ENCODE data around the gene C1QTNF8. TPM values are rescaled to one million over a fixed set of nuclear protein-coding genes. Genes with fewer than 3 reads are reported as not detected.

C1QTNF8 gene
- total RNA-seq, 1 experiment from 2014 or later = not detected

- Histone ChIP-seq H2BK120ac (ENCODE audit: low read depth, low read length, poor library complexity, severe bottlenecking) (no peak overlapping the region), H3K9ac (ENCODE audit: extremely low read depth, insufficient read length, low read length) (no peak overlapping the region), H2BK20ac (ENCODE audit: low read depth, low read length, poor library complexity, severe bottlenecking) (no peak overlapping the region), H2AFZ (ENCODE audit: low read length) (no peak overlapping the region), H3K9me3 (ENCODE audit: control insufficient read depth, low read depth, low read length) (no peaks in the 10 kb centered on the region), H3K14ac (ENCODE audit: insufficient read depth, low read length) (no peak overlapping the region), H3K4me2 (ENCODE audit: insufficient read depth, insufficient read length, low read length) (no peak overlapping the region), H2BK5ac (ENCODE audit: insufficient read length, low read length) (no peak overlapping the region), H4K91ac (ENCODE audit: insufficient read length, low read depth, low read length) (no peak overlapping the region), H3K79me1 (ENCODE audit: insufficient read depth, low read depth, low read length, poor library complexity, severe bottlenecking) (no peaks in the 10 kb centered on the region), H3K79me2 (ENCODE audit: insufficient read depth, low read length) (no peaks in the 10 kb centered on the region), H3K27me3 (ENCODE audit: insufficient read depth, low read length) (no peaks in the 10 kb centered on the region), H3K4ac (ENCODE audit: low read depth, low read length) (no peak overlapping the region), H3K27ac (ENCODE audit: insufficient read length, low read depth, low read length) (no peak overlapping the region), H4K20me1 (ENCODE audit: control insufficient read depth, insufficient read depth, insufficient read length) (no peaks in the 10 kb centered on the region), H4K8ac (replicated peaks; ENCODE audit: insufficient read length, low read depth, low read length) (no peak overlapping the region), H3K18ac (ENCODE audit: insufficient read length, low read depth, low read length) (no peak overlapping the region), H3K56ac (ENCODE audit: insufficient read length, low read depth, low read length) (no peak overlapping the region), H3K23ac (ENCODE audit: insufficient read length, low read depth, low read length) (no peak overlapping the region), H2BK12ac (ENCODE audit: insufficient read length, low read depth, low read length) (no peak overlapping the region), H3T11ph (ENCODE audit: low read length) (no peak overlapping the region), H2BK15ac (ENCODE audit: low read depth, low read length) (no peak overlapping the region), H4K5ac (ENCODE audit: insufficient read length, low read depth, low read length) (no peak overlapping the region), H3K23me2 (ENCODE audit: insufficient read length, low read depth, low read length, poor library complexity, severe bottlenecking) (no peaks in the 10 kb centered on the region), H2AK5ac (ENCODE audit: insufficient read length, low read length) (no peak overlapping the region), H3K4me1 (ENCODE audit: insufficient read depth, low read length) (no peaks in the 10 kb centered on the region)
- DNase-seq = no peak
- Mint-ChIP-seq H3K36me3 (ENCODE audit: insufficient read depth in 1 of 3, low read depth in 3 of 3) (no peaks in the 10 kb centered on the region), H3K4me1 (peaks cover 0 to 3% of the 10 kb centered on the region in 2 experiments; a peak in 1 of 4 replicates), H3K27me3 (ENCODE audit: low read depth) (peaks cover 58% of the 10 kb centered on the region), H3K9me3 (no peaks in the 10 kb centered on the region; a peak in 1 of 5 replicates), H3K27ac (no peak overlapping the region), H3K4me3 (no peak overlapping the region)
- TF ChIP-seq, protein P1, sequence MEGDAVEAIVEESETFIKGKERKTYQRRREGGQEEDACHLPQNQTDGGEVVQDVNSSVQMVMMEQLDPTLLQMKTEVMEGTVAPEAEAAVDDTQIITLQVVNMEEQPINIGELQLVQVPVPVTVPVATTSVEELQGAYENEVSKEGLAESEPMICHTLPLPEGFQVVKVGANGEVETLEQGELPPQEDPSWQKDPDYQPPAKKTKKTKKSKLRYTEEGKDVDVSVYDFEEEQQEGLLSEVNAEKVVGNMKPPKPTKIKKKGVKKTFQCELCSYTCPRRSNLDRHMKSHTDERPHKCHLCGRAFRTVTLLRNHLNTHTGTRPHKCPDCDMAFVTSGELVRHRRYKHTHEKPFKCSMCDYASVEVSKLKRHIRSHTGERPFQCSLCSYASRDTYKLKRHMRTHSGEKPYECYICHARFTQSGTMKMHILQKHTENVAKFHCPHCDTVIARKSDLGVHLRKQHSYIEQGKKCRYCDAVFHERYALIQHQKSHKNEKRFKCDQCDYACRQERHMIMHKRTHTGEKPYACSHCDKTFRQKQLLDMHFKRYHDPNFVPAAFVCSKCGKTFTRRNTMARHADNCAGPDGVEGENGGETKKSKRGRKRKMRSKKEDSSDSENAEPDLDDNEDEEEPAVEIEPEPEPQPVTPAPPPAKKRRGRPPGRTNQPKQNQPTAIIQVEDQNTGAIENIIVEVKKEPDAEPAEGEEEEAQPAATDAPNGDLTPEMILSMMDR (conservative IDR thresholded peaks at IDR 0.05) = no peak
- no CpG with 5 or more reads among the region's 19 CpGs for WGBS (ENCODE audit: extremely low coverage, insufficient read length, low lambda C conversion rate)
These were observed 13.6 kb upstream of the C1QTNF8 start for GRCh38 chr16:1109648-1110047.
